ENCODE results near the gene C14orf180. TPM values are rescaled to one million over a fixed set of nuclear protein-coding genes. Genes with fewer than 3 reads are reported as not detected.

The C14orf180 gene
- total RNA-seq, 6 donors from 2014 or later, result not detected

DNA sequence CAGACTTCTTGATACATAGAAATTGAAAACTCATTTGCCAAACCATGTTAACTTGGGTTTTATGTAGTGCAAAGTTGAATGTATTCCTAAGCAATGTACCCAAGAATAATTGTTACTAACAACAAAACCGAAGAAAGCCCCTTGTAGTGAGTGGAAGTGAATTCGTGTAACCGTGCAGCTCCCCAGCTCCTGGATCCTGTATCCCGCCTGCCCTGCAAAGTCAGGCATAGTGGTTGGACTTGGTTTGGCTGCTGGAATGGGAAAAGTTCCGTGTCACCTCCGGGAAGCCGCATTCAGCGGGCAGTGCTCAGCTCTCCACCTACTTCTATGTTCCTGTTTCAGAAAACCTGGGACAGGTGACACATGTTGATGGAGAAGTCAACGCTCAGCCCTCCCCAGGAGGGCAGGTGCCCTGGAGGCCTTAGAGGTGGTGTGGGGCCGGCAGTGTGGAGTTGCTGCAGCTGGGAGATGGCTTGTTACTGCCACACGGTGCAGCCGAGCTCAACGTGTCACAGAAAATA is 29.2 kb upstream of the C14orf180 start:
- ATAC-seq (ENCODE audit: low FRiP score in 2 of 2), result no peak
- peaks cover 0 to 9% (median 5%) of the 10 kb centered on the region in 4 donors for H3K4me1 ChIP-seq
- no peak overlapping the region for H3K4me3 ChIP-seq
- DNase-seq, result peak; percentile 6 to 13
- H3K27ac ChIP-seq, result no peak overlapping the region
- H3K9me3 ChIP-seq, result no peaks in the 10 kb centered on the region
- no peaks in the 10 kb centered on the region for H3K36me3 ChIP-seq
- 81 to 82% methylated on average over 13 of the region's 13 CpGs for WGBS, 2 donors
- H3K27me3 ChIP-seq, result no peaks in the 10 kb centered on the region
- TF ChIP-seq POLR2AphosphoS5 (IDR thresholded peaks at IDR 0.05) (no peak), POLR2A (IDR thresholded peaks at IDR 0.05) (no peak), CTCF (IDR thresholded peaks at IDR 0.05) (no peak), EP300 (IDR thresholded peaks at IDR 0.05) (no peak)

DNA sequence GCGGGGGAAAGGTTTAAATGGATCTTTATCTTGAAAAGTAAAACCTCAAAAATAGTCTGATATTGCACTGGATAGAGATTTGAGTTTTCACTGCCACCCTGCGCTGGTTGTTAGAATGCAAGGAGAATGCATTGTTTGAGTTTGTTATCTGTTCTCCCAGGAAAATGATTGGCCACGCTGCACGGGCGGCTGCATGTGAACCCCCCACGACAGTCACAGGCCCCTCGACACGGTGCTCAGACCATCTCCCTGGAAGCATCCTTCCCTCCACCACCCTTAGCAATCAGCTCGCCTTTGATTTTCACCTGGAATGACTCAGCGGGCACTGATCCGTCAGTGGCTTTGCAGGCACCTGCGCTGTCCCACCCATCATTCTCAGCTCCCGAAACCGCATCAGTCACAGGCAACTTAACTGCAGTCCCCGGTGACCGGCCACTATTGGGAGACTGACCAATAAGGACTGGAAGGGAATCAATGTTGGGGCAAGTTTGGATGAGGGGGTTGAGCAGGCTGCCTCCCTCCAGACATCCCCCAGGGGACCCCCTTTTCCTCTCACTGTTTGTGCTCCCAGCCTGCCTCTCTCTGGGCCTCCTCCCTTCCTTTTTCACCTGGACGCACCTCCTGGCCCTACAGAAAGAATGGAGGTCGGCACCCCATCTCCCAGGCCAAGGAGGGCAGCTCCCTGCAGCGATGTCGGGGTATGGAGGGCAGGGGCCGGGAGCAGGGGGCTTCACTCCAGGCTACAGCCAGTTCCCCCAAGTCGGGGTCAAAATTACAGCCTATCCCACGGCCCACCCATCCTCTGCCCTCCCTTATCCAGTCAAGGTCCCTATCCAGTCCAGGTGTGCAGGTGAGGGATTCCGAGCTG is 28.5 kb upstream of the C14orf180 start:
- 79 to 80% methylated on average over 20 to 24 of the region's 24 CpGs for WGBS, 2 donors

DNA sequence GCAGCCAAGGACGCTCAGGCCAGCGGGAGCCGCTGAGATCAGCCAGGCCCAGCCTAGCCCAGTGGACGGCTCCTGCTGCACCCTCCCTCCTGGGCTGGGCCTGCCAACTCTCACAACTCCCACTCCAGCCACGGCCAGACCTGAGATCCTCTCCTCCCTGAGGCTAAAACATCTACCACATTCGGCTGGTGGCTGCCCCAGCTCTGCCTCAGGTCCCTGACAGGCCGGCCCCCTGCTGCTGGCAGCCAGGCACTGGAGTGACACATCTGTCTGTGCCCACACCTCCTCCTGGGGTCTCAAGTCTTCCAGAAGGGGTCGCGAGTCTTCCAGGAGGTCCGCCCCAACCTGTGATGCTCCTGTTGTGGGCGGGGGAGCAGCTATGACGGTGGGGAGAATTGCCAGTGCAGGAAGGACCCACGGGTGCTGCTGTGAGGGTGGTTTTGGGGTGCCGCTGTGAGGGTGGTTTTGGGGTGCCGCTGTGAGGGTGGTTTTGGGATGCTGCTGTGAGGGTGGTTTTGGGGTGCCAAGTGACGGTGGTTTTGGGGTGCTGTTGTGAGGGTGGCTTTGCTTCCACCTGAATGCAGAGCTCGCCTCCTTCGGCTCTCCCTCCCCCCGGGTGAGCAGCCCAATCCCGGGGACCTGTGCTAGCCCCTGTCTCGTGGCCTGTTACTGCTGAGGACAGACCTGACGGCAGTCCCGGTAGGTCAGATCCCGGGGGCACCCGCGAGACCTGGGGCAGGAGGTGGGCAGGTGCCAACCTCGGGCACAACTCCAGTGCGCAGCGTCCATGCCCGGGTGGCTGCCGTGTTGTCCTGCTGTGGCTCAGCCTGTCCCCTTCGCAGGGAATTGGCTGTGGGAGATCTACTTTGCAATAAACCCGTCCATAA is 27.5 kb upstream of the C14orf180 start:
- Histone ChIP-seq H3K4me1 (no peaks in the 10 kb centered on the region), H3K27ac (no peak overlapping the region), H3K9me3 (no peaks in the 10 kb centered on the region), H3K4me3 (no peak overlapping the region), H3K27me3 (no peaks in the 10 kb centered on the region), H3K36me3 (no peaks in the 10 kb centered on the region)
- ATAC-seq (ENCODE audit: low FRiP score in 2 of 2), result no peak
- peak in 1 of 2 donors; percentile 72 for DNase-seq
- WGBS, 2 donors, result 83 to 88% methylated on average over 15 to 33 of the region's 33 CpGs
- TF ChIP-seq CTCF (IDR thresholded peaks at IDR 0.05) (no peak), POLR2AphosphoS5 (IDR thresholded peaks at IDR 0.05) (no peak), POLR2A (IDR thresholded peaks at IDR 0.05) (no peak)

More for the DNA sequence above, 28.5 kb upstream of the C14orf180 start:
- DNase-seq (peak; percentile 18 to 22), ATAC-seq (ENCODE audit: low FRiP score in 2 of 2) (no peak)
- TF ChIP-seq EP300 (IDR thresholded peaks at IDR 0.05) (no peak), POLR2AphosphoS5 (IDR thresholded peaks at IDR 0.05) (no peak), POLR2A (IDR thresholded peaks at IDR 0.05) (no peak), CTCF (IDR thresholded peaks at IDR 0.05) (no peak)
- no peak overlapping the region for H3K4me3 ChIP-seq
- no peaks in the 10 kb centered on the region for H3K27me3 ChIP-seq
- no peaks in the 10 kb centered on the region for H3K36me3 ChIP-seq
- H3K27ac ChIP-seq, result no peak overlapping the region
- peaks cover 0 to 2% (median 2%) of the 10 kb centered on the region in 4 donors for H3K4me1 ChIP-seq
- H3K9me3 ChIP-seq, result no peaks in the 10 kb centered on the region

- Histone ChIP-seq H3K27ac (no peak overlapping the region), H3K9me3 (no peaks in the 10 kb centered on the region), H3K4me3 (no peak overlapping the region), H3K4me1 (no peaks in the 10 kb centered on the region), H3K27me3 (no peaks in the 10 kb centered on the region), H3K36me3 (no peaks in the 10 kb centered on the region)
- TF ChIP-seq EP300 (IDR thresholded peaks at IDR 0.05) (no peak), POLR2A (IDR thresholded peaks at IDR 0.05) (no peak), CTCF (IDR thresholded peaks at IDR 0.05) (no peak), POLR2AphosphoS5 (IDR thresholded peaks at IDR 0.05) (no peak)
- ATAC-seq (ENCODE audit: low FRiP score in 2 of 2) (no peak), DNase-seq (no peak)
- WGBS, 2 donors, result 73 to 80% methylated on average over 8 to 9 of the region's 9 CpGs
These were observed 26.8 kb upstream of the C14orf180 start for GRCh38 chr14:104552738-104553125.
